ENCODE results near the gene ZMYND8.
"Not testable (repeated sequence)": the region's sequence is repeated elsewhere in the genome, so short reads cannot be mapped to it uniquely, and the experiment has no call there.

Gene ZMYND8

DNA sequence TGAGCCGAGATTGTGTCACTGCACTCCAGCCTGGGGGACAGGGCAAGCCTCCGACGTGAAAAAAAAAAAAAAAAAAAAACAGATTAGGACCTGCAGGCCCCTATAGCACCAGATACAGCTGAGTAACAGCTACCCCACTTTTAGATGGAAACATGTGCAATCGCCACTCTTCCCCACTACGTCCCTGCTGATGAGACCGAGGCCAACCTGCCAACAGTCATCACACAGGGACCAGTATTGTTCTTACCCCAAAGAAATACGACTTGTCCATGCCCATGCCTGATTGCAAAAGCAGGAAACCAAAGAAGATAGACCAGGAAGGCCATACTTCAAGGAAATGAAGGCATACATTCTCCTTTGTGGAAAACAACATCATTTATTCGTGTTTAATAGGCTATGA, 45.8 kb downstream of the ZMYND8 start:
- DNase-seq (ENCODE audit: low read depth) = no peak

DNA sequence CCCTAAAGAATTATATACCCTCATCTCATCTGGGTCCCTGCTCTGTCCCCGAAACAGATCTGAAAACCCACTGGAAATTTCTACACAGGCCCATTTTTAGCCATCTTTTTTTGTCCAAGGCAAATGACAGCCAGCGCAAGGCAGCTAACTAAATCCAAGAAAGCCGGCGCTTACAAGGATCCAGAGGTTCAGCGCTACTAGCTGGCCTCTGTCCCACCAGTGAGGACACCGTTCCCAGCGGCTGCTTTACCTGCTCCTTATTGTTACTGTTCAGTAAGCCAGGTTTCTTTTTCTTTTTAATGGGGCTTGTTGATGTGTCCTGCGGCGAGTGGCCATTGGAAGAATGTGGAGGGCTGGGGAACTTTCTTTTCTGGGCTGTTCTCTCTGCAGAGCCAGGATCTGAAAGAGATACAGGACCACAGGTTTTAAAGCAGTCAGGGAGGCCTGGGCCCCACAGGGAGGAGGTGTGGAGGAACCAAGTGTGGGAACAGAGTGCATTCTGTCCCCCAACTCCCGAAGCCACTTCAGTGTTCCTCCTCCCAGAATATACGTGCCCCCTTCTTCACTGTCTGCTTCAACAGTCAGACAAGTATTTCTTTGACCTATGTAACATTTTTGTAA, 46.6 kb downstream of the ZMYND8 start:
- no peak for DNase-seq (ENCODE audit: low read depth)

DNA sequence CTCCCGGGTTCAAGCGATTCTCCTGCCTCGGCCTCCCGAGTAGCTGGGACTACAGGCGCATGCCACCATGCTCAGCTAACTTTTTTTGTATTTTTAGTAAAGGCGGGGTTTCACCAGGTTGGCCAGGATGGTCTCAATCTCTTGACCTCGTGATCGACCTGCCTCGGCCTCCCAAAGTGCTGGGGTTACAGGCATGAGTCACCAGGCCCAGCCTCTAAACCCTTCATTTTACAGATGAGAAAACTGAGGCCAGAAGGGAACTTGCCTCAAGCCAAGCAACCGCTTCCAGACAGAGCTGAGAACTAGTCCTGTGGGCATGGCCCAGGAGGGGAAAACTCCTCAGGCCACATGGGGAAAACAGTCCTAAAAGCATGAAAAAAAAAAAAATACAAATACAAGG, 47.1 kb downstream of the ZMYND8 start:
- no peak for DNase-seq (ENCODE audit: low read depth)

DNA sequence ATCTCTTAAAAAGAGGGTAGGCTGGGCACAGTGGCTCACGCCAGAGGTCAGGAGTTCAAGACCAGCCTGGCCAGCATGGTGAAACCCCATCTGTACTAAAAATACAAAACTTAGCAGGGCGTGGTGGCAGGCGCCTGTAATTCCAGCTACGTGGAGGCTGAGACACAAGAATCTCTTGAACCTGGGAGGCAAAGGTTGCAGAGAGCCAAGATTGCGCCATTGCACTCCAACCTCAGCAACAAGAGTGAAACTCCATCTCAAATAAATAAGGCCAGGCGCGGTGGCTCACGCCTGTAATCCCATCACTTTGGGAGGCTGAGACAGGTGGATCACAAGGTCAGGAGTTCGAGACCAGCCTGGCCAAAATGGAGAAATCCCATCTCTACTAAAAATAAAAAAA, 48.9 kb downstream of the ZMYND8 start:
- not testable (repeated sequence) for DNase-seq (ENCODE audit: low read depth)

DNA sequence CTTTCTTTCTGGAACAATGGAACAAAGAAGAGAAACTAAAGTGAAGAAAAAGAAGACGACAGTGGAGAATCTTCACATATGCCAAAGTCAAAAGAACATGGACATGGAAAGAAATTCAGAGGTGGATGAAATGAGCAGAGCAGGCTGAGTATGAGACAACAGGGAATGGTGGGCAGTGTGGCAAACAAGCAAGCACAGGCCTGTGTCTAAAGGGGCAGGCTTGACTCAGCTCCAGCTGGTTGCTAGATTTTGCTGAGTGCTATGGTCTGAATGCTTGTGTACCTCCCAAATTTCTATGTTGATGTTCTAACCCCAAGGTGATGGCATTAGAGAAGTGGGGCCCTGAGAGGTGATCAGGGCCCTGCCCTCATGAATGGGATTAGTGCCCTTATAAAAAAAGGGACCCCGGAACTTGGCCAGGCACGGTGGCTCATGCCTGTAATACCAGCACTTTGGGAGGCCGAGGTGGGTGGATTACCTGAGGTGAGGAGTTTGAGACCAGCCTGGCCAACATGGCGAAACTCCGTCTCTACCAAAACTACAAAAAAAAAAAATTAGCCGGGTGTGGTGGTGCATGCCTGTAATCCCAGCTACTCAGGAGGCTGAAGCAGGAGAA, 49.6 kb downstream of the ZMYND8 start:
- DNase-seq (ENCODE audit: low read depth) = no peak

DNA sequence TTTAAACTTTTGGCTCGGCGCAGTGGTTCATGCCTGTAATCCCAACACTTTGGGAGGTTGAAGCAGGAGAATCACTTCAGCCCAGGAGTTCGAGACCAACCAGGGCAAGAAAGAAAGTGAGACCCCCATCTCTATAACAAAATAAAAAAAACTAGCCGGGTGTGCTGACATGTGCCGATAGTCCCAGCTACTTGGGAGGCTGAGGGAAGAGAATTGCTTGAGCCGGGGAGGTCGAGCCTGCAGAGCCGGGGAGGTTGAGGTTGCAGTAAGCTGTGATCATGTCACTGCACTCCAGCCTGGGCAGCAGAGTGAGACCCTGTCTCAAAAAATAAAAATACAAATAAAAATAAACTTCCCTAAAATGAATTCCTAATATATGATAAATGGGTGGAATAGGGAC, 50.4 kb downstream of the ZMYND8 start:
- DNase-seq (ENCODE audit: low read depth) = no peak

DNA sequence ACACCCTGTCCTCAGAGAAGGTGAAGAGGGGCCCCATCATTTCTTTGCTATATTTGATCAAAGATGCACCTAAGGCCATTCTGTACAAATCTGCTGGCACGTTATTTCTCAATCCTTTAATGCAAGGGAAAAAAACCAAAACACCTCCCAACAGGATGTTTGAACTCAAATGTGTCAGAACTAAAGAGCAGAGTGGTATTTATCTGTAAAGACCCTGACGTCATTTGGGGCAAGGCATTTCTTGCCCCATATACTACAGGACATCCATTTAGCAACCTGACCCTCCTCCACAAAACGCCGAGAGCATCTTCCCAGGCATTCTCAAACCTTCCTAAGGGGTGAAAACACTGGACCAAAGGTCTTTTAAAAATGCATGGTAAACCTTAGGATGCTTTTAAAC, 50.8 kb downstream of the ZMYND8 start:
- DNase-seq (ENCODE audit: low read depth) = no peak

DNA sequence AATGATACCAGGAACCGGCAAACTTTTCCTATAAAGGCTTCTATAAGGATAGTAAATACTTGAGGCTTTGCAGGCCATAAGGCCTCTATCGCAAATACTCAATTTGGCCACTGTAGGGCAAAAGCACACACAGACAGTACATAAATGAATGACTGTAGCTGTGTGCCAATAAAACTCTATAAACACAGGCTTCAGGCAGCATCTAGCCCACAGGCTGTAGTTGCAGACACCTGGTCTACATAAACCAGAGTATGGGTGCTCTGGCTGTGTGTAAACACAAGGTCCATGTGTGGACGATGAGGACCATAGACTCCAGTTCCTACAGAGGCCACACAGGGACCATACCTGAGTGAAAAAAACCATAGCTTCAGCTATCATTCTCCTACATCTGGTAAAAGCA, 52.2 kb downstream of the ZMYND8 start:
- peak; percentile 63 for DNase-seq (ENCODE audit: low read depth)

DNA sequence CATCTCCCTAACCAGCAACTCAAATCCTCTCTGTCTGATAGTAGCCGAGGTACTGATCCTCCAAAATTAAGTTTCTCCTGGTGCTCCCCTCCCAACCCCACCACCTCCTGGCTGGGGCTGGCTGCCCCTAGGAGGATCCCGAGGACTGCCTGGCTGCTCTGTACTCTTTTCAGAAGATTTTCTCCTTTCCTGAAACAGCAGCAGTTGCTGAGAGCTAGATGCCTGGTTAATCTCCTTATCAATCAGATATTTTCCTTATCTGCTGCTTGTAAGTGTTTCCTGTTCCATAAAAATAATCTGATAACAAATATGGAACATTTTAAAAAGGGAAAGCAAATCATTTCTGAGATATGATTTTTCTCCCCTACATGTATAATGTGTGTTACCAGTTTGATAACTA, 52.8 kb downstream of the ZMYND8 start:
- DNase-seq (ENCODE audit: low read depth) = no peak

DNA sequence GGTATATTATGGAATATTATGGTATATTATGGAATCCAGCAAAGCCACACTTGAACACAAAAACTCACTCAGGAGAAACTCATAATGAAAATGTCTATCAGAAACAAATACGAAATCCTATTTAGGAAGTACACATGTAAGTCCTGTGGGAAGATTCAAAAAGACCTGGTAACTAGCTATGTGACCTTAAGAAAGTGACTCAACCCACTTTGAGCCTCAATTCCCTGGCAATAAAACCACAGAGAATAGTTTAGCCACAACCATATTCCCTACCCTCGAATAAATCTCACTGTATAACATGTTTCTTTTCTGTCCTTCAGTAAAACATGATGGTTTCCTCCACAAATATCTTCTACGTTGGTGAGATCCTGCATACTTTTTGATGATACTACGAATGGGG, 56.4 kb downstream of the ZMYND8 start:
- peak; percentile 59 for DNase-seq (ENCODE audit: low read depth)

DNA sequence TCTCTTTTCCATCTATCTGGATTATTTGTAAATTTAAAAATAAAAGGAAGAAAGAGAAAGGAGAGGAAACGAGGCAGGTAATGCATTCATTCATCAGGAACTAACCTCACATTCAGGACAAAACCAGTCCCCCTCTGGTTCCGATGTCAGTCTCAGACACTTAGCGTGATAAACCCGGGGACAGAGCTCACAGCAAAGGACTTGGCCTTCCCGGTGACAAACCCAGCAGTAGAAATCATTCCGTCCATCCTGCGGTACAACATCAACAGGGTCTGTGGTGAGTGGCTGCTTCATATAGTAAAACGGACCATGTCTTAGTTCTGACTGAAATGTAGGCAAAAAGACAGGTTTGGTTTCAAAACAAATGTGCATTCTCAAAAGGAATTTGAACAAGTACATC, 57.9 kb downstream of the ZMYND8 start:
- DNase-seq (ENCODE audit: low read depth) = no peak

DNA sequence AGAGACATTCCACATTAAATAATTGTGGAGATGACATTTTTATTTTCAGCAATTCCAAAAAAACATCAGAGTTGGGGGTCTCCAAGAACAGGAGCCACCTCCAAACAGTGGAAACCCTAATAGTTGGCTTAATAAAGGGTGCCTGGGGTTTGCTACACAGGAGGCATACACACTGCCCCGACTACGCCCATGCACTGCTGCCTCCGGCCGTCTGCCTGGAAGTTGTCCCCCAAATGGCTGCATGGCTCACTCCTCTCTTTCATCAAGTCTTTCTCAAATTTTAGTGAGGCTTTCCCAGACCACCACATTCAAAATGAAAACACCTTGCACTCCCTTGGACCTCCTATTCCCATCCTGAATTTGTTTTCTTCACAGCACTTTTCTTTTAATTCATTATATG, 58.8 kb downstream of the ZMYND8 start:
- no peak for DNase-seq (ENCODE audit: low read depth)

DNA sequence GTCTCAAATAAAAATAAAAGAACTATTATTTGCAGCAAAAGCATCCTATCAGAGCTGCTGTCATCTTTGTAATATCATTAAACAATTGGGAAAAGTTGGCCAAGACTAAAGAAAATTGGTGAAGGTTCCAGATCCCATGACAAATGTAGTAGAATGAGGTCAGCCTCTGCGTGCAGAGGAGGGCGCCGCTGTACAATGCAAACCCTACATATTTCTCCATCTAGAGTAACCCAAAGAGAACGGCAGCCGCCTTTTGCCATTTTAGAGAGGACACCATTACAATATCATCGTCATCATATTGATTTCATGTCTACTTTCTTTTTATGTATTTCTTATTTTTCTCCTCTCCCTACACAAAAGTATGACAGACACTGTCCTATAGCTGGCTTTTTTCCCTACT, 59.5 kb downstream of the ZMYND8 start:
- peak; percentile 25 for DNase-seq (ENCODE audit: low read depth)

DNA sequence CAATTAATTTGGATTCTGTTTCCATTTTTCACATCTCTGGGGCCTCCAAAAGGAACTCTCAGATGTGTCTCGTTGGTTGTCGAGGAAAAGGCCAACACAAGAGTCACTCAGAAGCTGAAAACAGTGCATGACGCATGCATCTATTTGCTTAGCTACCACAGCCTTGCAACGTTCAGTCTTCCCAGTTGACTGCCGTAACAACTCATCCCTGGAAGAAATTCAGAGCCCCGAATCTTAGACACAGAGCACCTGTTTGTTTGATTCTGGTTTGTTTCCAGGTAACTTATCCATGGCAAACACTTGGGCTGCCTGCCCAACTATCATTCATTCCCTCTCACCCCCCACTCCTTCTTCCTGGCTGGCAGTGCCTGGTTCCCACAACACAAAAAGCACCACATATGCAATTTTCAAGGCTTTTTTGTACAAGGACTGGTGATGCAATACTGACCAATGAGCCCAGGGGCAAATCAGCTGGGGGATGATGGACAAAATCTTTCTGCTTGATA, 60.5 kb downstream of the ZMYND8 start:
- no peak for DNase-seq (ENCODE audit: low read depth)

DNA sequence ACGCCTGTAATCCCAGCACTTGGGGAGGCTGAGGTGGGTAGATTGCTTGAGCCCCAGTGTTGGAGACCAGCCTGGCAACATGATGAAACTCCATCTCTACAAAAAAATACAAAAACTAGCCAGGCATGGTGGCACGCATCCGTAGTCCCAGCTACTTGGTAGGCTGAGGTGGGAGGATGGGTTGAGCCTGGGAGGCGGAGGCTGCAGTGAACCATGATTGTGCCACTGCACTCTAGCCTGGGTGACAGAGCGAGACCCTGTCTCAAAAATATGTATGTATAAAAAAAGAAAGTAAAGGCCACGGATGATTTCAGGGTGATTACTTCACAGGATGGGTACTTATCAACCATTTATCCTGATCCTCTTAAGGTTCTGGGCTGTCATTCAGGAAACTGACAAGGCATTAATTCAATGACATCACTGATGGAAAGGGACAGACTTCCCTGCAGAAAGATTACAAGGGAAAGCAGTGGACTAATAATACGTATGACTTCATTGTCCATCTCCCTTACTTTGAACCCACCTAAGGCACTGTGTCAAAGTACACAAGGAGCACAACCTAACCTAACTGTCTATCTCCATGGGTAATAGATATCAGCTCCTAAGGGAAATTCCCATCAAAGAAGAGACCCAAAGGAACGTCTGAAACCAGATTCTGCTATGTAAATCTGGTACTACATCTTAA, 61.2 kb downstream of the ZMYND8 start:
- no peak for DNase-seq (ENCODE audit: low read depth)

DNA sequence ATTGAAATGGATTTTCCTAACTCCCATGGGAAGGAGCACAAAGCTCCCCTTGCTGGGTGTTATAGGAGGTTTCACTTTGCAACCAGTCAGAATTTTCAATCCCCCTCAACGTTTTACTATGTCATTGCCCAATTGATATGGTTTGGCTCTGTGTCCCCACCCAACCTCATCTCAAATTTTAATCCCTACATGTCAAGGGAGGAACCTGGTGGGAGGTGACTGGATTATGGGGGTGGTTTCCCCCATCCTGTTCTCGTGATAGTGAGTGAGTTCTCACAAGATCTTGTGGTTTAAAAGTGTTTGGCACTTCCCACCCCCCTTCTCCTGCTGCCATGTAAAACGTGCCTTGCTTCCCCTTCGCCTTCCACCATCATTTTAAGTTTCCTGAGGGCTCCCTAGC, 62.9 kb downstream of the ZMYND8 start:
- no peak for DNase-seq (ENCODE audit: low read depth)

DNA sequence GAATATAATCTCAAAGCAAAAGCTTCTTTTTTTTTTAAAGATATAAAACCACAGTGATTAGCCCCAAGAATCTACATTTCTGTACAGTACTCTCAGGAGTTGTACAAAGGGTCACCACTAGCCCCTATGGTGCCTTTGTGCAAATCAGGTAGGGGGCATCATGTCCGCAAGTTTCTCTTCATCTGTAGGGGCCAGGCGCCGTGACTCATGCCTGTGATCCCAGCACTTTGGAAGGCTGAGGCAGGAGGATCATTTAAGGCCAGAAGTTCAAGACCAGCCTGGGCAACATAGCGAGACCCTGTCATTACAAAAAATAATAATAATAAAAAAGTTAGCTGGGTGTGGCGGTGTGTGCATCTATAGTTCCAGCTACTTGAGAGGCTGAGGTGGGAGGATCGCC, 63.9 kb downstream of the ZMYND8 start:
- no peak for DNase-seq (ENCODE audit: low read depth)

DNA sequence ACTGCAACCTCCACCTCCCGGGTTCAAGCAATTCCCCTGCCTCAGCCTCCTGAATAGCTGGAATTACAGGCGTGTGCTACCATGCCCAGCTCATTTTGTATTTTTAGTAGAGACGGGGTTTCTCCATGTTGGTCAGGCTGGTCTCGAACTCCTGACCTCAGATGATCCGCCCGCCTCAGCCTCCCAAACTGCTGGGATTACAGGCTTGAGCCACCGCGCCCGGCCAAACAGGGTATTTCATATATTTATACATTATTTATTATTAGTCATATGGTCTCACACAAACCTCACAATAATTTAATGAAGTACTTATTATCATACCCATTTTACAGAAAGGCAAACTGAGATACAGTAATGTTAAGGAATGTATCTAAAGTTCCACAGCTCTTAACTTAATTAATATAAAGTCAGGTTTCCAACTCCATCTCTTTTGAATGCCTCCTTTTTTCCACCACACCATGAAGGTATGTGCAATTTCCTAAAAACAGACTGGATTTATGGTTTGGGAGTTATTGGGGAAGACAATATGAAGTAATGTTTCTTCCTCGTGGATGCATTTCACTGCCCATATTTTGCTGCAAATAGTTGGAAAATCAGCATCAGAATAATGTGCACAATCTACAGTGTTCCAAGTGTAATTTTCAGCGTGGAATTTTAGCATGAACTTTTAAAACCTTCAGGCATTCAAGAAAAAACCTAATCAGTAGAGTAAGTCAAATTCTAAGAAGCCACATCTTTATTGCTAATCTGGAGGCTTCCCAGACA, 65.7 kb downstream of the ZMYND8 start:
- DNase-seq (ENCODE audit: low read depth) = no peak

DNA sequence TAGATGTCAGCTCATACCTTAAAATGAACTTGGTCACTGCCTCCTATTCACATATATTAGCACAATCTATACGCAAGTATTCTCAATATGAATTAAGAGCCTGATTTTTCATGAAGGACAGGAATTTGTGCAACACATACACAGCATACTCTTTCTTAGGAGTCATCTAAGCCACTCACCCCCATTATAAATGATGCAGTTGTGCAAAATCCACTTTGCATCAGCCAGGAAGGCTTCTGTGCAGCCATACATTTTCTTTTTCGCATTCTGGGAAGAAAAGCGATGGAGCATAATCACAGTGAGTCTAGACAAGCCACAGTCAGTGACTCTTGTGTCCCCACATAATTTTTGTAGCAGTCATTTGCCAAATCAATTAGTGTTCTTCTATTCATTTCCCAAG, 66.5 kb downstream of the ZMYND8 start:
- no peak for DNase-seq (ENCODE audit: low read depth)

DNA sequence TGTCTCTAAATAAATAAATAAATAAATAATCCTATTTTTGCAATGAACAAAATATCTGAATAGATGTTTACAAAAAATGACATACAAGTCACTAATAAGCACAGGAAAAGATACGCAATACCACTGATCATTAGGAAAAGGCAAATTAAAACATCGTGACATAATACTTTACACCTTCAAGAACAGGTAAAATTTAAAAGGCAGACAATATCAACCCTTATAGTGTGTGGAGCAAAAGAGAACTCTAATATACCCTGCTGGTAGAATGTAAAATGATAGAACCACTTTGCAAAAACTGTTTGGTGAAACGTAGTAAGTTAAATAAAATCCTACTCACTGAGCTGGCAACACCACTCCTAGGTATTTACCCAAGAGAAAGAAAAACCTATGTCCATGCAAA, 67.4 kb downstream of the ZMYND8 start:
- no peak for DNase-seq (ENCODE audit: low read depth)

DNA sequence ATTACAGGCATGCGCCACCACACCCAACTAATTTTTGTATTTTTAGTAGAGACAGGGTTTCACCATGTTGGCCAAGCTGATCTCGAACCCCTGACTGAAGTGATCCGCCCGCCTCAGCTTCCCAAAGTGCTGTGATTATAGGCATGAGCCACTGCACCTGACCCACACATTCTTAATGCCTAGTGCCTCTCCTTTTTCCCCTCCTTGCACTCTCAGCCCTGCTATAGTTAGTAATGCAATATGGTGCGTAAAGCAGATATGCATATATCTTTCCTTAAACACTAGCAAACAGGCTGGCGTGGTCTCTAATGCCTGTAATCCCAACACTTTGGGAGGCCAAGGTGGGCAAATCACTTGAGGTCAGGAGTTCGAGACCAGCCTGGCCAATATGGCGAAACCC, 68.0 kb downstream of the ZMYND8 start:
- DNase-seq (ENCODE audit: low read depth) = not testable (repeated sequence)

DNA sequence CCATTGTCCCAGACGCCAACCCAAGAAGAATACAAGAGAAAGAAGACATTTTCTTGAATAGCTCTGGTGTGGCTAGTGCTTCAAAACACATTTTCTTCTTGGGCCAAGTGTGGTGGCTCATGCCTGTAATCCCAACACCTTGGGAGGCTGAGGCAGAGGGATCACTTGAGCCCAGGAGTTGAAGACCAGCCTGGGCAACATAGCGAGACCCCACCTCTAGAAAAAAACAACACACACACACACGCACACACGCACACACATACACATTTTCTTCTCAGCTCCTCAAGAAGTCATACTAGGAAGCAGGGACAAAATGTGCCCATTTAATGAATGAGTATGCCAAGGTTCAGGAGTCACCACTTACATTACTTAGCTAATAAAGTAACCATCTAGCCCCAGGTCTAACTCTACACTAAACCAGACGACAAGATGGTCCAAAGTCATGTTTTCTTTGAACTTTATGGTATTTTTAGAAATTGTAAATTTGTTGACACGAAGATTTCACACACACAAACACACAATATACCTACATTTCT, 68.8 kb downstream of the ZMYND8 start:
- DNase-seq (ENCODE audit: low read depth) = no peak

DNA sequence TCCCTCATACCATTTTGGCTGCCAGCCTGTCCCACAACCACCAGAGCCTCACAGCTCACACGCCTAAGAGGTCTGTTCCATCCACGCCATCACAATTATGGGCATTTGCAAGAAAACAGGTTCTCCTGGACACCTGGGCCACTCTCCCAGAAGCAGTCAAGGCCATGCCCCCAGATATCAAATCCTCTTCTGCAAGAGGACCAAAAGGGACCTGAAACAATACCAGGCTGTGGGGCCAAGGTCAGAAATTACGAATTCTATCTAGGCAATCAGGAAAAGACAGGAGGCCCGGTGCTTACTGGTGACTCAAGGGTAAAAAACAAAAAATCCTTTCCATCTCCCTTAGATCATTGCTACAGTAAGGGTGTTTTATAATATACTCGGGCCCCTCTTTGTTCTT, 69.8 kb downstream of the ZMYND8 start:
- DNase-seq (ENCODE audit: low read depth) = no peak

Measured in EH (cell line).